OCI-LY1 (cell line): ENCODE measurements around the gene SLC15A1.

ENCODE experiments used
- CTCF ChIP-seq: fragments of 200-600 bp; sonication (generic), shearing (Covaris generic); IDR thresholded peaks from 2 replicates; pipeline ENCODE4 v1.5.1; 2017; ENCODE audit warnings: mild to moderate bottlenecking, antibody characterized with exemption, low read length, moderate library complexity, mixed read lengths
- EZH2 ChIP-seq: fragments of 200-600 bp; sonication (generic), shearing (Covaris generic); IDR thresholded peaks from 2 replicates; pipeline ENCODE4 v1.8.0; 2017; ENCODE audit warnings: borderline replicate concordance, mixed run types, mild to moderate bottlenecking, antibody characterized with exemption, low read length, moderate library complexity, mixed read lengths

DNA sequence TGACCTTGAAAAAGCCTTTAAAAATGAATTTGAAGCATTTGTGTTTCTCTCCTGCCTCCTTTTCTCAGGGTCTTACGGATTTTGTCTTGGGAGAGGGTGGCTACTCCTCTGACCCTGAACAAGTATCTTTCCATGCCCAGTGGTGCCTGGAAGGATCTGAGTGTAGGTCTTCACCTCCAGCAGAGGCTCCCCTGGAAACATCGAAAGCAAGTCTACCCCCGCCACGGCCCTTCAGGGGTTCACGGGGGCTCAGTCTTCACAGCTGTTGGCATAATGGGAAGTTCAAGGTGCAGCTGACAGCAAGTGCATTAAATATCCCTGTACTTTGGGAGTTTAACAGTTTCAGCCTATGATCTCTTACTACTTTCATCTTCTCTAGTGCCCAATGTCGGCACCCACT, 42.7 kb upstream of the SLC15A1 start:
- TF ChIP-seq EZH2 (no peak), CTCF (no peak)
